Right lobe of liver (tissue), 4 donors: ENCODE measurements around the gene TMEM140.

ENCODE experiments used
- POLR2A ChIP-seq: fragments of 450-650 bp; IDR thresholded peaks from one replicate; pipeline ENCODE4 v1.6.1; 2017; ENCODE audit warnings: antibody characterized with exemption, mild to moderate bottlenecking
- TF ChIP-seq, protein P1 (sequence below), 4 donors: fragments of 200-600 bp in 3 of 4; fragments of 450-650 bp in 1 of 4; IDR thresholded peaks; one replicate each; pipeline versions ENCODE4 v1.5.1 to v1.8.0; 2016 to 2022; ENCODE audit warnings: antibody characterized with exemption in 4 of 4, mild to moderate bottlenecking in 2 of 4
- donor health status: DM: no; HTN: no; CAD: no.
- donor health status: DM: no; HTN: no; CAD: no.
- donor health status: DM: no; HTN: yes; CAD: no.

GRCh38 chr7:135209225-135209834 is 61.5 kb downstream of the TMEM140 start:
- TF ChIP-seq POLR2A = no peak
- TF ChIP-seq, protein P1, sequence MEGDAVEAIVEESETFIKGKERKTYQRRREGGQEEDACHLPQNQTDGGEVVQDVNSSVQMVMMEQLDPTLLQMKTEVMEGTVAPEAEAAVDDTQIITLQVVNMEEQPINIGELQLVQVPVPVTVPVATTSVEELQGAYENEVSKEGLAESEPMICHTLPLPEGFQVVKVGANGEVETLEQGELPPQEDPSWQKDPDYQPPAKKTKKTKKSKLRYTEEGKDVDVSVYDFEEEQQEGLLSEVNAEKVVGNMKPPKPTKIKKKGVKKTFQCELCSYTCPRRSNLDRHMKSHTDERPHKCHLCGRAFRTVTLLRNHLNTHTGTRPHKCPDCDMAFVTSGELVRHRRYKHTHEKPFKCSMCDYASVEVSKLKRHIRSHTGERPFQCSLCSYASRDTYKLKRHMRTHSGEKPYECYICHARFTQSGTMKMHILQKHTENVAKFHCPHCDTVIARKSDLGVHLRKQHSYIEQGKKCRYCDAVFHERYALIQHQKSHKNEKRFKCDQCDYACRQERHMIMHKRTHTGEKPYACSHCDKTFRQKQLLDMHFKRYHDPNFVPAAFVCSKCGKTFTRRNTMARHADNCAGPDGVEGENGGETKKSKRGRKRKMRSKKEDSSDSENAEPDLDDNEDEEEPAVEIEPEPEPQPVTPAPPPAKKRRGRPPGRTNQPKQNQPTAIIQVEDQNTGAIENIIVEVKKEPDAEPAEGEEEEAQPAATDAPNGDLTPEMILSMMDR (IDR thresholded peaks at IDR 0.05) = no peak
